GM23338 (cell line): ENCODE measurements around the gene GPBP1L1. TPM values are rescaled to one million over a fixed set of nuclear protein-coding genes. Genes with fewer than 3 reads are reported as not detected.

ENCODE experiments used
- CREB1 ChIP-seq: fragments of 250-450 bp; sonication (Bioruptor Pico); IDR thresholded peaks from 2 replicates; pipeline ENCODE4 v1.5.0; 2020; ENCODE audit warnings: low read depth, mild to moderate bottlenecking, moderate library complexity
- EZH2phosphoT487 ChIP-seq: fragments of 200-600 bp; sonication (generic); IDR thresholded peaks from one replicate; pipeline ENCODE4 v1.8.1; 2018; ENCODE audit warnings: antibody characterized with exemption; ENCODE audit not compliant: unreplicated experiment
- JUNB ChIP-seq: IDR thresholded peaks from one replicate; pipeline ENCODE4 v1.6.1; 2016; ENCODE audit warnings: antibody characterized with exemption; ENCODE audit not compliant: unreplicated experiment
- NANOG ChIP-seq: IDR thresholded peaks from 2 replicates; pipeline ENCODE4 v1.6.1; 2016; ENCODE audit warnings: antibody characterized with exemption, borderline replicate concordance
- POLR2AphosphoS5 ChIP-seq: IDR thresholded peaks from 2 replicates; pipeline ENCODE4 v1.6.1; 2016; ENCODE audit warnings: antibody characterized with exemption, low read depth
- STAT1 ChIP-seq: IDR thresholded peaks from one replicate; pipeline ENCODE4 v1.6.1; 2016; ENCODE audit warnings: antibody characterized with exemption; ENCODE audit not compliant: unreplicated experiment
- ZNF114 ChIP-seq: fragments of 250-450 bp; sonication (Bioruptor Pico); IDR thresholded peaks from 2 replicates; pipeline ENCODE4 v1.5.0; 2020; ENCODE audit warnings: mild to moderate bottlenecking, moderate library complexity
- ZNF331 ChIP-seq: fragments of 250-450 bp; sonication (Bioruptor Pico); IDR thresholded peaks from 2 replicates; pipeline ENCODE4 v1.5.0; 2020; ENCODE audit warnings: low read depth, mild to moderate bottlenecking, moderate library complexity
- polyA plus RNA-seq: library from polyadenylated mRNA; unstranded; fragments of >200 nt; fragmentation: Nextera tagmentation; extraction: Ambion mirVana; gene quantifications from 2 replicates; pipeline ENCODE4 v1.2.1, GENCODE V29; 2016
- total RNA-seq: library from RNA; depleted of rRNA; stranded (reverse); fragments of >200 nt; shearing (Covaris generic); gene quantifications from 2 replicates; pipeline ENCODE4 v1.2.3, GENCODE V29; 2014
- TF ChIP-seq, protein P1 (sequence below): fragments of 250-450 bp; sonication (Bioruptor Pico); IDR thresholded peaks from 2 replicates; pipeline ENCODE4 v1.5.0; 2020; ENCODE audit warnings: mild to moderate bottlenecking, moderate library complexity
- TF ChIP-seq, protein P2 (sequence below), 2 experiments: fragments of 200-600 bp in 1 of 2; sonication (generic) in 1 of 2; conservative IDR thresholded peaks; 2 replicates each; pipeline versions ENCODE4 v1.5.1 to v1.6.1; 2016 to 2017; ENCODE audit warnings: antibody characterized with exemption in 2 of 2, low read depth in 2 of 2, mild to moderate bottlenecking in 2 of 2, moderate library complexity in 1 of 2
- TF ChIP-seq, protein P3 (sequence below): IDR thresholded peaks from 2 replicates; pipeline ENCODE4 v1.6.1; 2016; ENCODE audit warnings: antibody characterized with exemption

The GPBP1L1 gene
- total and polyA plus RNA-seq, 2 experiments from 2014 or later: 61.7 to 117 TPM

DNA sequence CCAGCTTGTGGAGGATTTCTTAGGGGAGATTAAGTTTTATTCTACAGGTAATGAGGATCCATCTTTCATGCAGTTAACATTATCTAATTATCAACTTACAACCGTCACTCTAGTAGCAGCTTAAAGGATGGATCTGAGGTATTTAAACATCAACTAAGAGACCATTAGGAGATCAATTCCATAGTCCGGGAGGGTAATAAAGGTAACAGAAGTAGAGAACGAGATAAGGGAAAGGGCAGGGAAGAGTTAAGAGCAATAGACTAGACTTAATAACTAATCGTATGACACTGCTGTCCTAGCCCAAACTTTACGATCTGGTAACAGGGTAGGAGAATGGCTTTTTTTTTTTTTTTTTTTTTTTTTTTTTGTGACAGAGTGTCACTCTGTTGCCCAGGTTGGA lies 43.0 kb downstream of the GPBP1L1 start (continued):
- TF ChIP-seq, protein P1, sequence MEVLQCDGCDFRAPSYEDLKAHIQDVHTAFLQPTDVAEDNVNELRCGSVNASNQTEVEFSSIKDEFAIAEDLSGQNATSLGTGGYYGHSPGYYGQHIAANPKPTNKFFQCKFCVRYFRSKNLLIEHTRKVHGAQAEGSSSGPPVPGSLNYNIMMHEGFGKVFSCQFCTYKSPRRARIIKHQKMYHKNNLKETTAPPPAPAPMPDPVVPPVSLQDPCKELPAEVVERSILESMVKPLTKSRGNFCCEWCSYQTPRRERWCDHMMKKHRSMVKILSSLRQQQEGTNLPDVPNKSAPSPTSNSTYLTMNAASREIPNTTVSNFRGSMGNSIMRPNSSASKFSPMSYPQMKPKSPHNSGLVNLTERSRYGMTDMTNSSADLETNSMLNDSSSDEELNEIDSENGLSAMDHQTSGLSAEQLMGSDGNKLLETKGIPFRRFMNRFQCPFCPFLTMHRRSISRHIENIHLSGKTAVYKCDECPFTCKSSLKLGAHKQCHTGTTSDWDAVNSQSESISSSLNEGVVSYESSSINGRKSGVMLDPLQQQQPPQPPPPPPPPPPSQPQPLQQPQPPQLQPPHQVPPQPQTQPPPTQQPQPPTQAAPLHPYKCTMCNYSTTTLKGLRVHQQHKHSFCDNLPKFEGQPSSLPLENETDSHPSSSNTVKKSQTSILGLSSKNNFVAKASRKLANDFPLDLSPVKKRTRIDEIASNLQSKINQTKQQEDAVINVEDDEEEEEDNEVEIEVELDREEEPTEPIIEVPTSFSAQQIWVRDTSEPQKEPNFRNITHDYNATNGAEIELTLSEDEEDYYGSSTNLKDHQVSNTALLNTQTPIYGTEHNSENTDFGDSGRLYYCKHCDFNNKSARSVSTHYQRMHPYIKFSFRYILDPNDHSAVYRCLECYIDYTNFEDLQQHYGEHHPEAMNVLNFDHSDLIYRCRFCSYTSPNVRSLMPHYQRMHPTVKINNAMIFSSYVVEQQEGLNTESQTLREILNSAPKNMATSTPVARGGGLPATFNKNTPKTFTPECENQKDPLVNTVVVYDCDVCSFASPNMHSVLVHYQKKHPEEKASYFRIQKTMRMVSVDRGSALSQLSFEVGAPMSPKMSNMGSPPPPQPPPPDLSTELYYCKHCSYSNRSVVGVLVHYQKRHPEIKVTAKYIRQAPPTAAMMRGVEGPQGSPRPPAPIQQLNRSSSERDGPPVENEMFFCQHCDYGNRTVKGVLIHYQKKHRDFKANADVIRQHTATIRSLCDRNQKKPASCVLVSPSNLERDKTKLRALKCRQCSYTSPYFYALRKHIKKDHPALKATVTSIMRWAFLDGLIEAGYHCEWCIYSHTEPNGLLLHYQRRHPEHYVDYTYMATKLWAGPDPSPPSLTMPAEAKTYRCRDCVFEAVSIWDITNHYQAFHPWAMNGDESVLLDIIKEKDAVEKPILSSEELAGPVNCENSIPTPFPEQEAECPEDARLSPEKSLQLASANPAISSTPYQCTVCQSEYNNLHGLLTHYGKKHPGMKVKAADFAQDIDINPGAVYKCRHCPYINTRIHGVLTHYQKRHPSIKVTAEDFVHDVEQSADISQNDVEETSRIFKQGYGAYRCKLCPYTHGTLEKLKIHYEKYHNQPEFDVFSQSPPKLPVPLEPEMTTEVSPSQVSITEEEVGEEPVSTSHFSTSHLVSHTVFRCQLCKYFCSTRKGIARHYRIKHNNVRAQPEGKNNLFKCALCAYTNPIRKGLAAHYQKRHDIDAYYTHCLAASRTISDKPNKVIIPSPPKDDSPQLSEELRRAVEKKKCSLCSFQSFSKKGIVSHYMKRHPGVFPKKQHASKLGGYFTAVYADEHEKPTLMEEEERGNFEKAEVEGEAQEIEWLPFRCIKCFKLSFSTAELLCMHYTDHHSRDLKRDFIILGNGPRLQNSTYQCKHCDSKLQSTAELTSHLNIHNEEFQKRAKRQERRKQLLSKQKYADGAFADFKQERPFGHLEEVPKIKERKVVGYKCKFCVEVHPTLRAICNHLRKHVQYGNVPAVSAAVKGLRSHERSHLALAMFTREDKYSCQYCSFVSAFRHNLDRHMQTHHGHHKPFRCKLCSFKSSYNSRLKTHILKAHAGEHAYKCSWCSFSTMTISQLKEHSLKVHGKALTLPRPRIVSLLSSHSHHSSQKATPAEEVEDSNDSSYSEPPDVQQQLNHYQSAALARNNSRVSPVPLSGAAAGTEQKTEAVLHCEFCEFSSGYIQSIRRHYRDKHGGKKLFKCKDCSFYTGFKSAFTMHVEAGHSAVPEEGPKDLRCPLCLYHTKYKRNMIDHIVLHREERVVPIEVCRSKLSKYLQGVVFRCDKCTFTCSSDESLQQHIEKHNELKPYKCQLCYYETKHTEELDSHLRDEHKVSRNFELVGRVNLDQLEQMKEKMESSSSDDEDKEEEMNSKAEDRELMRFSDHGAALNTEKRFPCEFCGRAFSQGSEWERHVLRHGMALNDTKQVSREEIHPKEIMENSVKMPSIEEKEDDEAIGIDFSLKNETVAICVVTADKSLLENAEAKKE (CRISPR knock-in tag): no peak
- TF ChIP-seq, protein P2, sequence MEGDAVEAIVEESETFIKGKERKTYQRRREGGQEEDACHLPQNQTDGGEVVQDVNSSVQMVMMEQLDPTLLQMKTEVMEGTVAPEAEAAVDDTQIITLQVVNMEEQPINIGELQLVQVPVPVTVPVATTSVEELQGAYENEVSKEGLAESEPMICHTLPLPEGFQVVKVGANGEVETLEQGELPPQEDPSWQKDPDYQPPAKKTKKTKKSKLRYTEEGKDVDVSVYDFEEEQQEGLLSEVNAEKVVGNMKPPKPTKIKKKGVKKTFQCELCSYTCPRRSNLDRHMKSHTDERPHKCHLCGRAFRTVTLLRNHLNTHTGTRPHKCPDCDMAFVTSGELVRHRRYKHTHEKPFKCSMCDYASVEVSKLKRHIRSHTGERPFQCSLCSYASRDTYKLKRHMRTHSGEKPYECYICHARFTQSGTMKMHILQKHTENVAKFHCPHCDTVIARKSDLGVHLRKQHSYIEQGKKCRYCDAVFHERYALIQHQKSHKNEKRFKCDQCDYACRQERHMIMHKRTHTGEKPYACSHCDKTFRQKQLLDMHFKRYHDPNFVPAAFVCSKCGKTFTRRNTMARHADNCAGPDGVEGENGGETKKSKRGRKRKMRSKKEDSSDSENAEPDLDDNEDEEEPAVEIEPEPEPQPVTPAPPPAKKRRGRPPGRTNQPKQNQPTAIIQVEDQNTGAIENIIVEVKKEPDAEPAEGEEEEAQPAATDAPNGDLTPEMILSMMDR (conservative IDR thresholded peaks at IDR 0.05; ENCODE audit: low read depth in 2 of 2): no peak
- TF ChIP-seq, protein P3, sequence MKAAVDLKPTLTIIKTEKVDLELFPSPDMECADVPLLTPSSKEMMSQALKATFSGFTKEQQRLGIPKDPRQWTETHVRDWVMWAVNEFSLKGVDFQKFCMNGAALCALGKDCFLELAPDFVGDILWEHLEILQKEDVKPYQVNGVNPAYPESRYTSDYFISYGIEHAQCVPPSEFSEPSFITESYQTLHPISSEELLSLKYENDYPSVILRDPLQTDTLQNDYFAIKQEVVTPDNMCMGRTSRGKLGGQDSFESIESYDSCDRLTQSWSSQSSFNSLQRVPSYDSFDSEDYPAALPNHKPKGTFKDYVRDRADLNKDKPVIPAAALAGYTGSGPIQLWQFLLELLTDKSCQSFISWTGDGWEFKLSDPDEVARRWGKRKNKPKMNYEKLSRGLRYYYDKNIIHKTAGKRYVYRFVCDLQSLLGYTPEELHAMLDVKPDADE: no peak
- no peak for TF ChIP-seq NANOG
- no peak for TF ChIP-seq ZNF114 (CRISPR knock-in tag)
- TF ChIP-seq JUNB: no peak
- TF ChIP-seq ZNF331 (CRISPR knock-in tag): no peak
- TF ChIP-seq POLR2AphosphoS5: no peak
- no peak for TF ChIP-seq CREB1 (CRISPR knock-in tag)
- no peak for TF ChIP-seq STAT1
- TF ChIP-seq EZH2phosphoT487: no peak
